GM21786 (cell line): ENCODE measurements around the gene NDST3.

Source experiments
- ATAC-seq: cut with Tn5 transposase; IDR thresholded peaks from one replicate; pipeline ENCODE4 v1.9.1; 2021; ENCODE audit not compliant: unreplicated experiment

Gene NDST3

DNA sequence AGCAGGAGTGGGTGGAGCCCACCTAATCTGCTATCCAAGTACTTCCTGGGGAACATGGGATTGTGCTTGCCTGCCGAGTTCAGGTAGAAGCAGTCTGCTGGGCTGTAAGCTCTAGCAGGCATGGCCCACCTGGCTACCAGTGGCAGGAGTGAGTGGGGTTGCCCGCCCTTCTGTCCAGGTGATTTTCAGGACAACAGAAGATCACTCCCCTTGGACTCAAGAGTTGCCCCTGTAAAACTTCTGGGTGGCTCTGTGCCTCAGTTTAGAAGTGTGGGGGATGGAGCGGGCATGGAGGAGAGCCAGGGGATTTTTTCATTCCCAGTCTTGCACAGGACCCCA, 43.5 kb downstream of the NDST3 start:
- ATAC-seq, result peak; percentile 11

DNA sequence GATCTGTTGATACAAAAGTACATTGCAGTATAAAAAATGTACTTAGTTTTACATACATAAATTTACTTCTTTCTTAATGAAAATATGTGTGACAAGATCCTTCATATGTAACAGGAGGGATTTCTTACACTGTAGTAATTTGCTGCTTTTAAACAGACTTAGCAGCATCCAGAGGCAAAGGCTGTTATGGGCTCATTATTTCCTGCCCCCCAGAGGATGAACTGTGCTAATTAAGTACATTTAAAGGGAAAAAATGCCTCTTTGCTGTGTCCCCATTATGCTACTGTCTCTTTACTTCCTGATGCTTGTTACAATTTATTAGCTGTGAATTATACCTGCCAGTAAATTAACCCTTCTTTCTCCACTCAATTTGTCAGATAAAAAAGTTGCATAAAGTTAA, 47.1 kb downstream of the NDST3 start:
- no peak for ATAC-seq

DNA sequence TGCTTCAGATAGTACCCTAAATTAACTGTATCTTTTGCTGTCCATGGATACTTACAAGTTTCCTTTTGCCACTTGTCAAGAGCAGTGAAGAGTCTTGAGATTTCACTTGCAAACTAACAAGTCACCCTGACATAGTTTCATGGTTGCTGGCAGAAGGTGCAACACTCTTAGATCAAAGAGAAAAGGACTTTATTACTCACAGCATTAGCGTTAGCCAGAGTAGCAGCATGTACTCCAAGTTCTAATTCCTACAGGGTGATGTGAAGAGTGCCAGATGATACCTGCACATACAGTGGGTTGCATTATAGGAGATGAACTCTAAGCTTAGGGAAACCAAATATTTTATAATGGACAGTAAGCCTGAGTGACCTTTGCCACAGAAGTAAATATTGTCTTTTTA, 47.9 kb downstream of the NDST3 start:
- ATAC-seq, result no peak

DNA sequence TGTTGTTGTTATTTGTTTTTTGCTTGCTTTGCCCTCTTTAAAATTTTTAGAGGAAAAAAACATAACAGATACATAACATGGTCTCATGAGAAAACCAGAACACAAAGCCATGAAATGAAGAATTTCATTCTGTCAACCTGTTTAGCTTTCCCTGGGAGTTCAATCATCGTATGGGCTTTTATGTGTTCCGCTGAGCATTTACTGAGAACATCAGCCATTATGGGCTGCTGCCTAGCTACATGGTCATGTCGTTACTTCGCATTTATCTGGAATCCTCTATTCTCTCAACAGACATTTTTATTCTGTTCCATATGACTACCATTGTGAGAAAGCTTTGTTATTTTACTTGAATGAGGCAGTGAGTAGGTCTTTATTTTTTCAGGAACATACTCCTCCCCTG, 51.4 kb downstream of the NDST3 start:
- no peak for ATAC-seq

DNA sequence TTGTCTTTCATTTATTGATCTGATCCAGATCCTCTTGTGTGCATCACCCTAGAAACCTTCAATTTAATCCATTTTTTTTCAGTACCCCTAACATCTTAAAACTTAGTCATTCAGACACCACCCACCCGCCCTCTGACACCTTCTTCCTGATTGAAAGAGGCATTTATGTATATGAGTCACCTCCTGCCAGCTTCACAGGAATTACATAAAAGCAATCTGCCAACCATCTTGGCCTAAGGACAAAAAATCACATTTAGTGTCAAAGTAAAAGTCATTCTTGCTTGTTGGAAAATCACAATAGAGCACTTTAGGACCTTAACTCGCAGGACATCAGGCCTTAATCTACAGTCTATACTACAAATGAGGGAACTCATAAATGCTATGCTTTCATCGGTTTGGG, 52.1 kb downstream of the NDST3 start:
- ATAC-seq, result no peak

DNA sequence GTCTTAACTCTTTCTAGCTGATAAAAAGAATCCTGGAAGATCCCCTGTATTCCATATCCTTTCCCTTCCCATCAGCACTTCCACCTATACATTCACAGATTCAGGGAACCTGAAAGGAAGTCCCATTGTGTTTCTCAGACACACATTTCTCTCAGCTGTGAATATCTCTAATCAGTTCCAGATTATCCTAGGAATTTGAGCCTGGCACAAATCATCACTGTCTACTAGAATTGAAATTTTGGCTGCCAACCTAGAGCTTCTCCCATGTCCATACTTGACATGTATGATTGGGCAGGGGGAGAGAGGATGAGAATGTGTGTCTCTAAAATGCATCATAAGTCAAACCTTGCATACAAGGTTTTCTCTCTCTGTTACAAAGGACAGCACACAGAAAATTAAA, 53.1 kb downstream of the NDST3 start:
- ATAC-seq, result no peak

DNA sequence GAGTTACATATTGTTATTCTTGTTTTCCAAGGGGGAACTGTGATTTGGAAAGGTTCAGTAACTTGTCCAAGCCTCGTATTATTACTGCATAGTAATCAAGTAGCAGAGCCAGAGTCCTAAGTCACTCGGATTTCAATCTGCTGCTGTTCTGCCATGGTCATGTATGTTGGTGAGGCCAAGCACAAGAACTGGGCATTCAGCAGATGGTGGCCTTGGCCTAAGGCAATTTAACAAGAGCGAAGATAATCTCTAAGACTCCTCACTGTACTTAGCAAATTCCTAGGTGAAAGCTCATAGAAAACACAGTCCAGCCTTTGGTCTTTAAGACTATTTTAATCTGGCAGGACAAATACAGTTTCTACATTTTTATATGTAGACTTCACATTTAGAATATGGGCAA, 64.8 kb downstream of the NDST3 start:
- ATAC-seq, result no peak

DNA sequence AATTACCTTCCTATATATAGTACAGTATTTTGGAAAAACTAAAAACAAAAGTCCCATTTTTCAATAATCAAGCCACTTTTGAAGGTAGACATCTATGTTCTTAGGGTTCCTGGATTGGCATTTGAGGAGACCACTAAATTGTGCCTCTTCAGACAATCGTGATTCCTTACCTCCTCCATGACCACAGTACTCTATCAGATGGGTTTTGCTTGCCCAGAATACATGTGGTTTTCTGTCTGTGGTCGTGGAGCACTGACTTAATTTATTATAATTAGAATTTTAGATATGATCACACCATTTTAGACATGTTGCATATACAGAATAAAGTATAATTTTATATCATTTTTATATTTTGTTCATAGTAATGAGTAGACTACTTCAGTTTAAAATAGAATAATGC, 67.9 kb downstream of the NDST3 start:
- no peak for ATAC-seq

DNA sequence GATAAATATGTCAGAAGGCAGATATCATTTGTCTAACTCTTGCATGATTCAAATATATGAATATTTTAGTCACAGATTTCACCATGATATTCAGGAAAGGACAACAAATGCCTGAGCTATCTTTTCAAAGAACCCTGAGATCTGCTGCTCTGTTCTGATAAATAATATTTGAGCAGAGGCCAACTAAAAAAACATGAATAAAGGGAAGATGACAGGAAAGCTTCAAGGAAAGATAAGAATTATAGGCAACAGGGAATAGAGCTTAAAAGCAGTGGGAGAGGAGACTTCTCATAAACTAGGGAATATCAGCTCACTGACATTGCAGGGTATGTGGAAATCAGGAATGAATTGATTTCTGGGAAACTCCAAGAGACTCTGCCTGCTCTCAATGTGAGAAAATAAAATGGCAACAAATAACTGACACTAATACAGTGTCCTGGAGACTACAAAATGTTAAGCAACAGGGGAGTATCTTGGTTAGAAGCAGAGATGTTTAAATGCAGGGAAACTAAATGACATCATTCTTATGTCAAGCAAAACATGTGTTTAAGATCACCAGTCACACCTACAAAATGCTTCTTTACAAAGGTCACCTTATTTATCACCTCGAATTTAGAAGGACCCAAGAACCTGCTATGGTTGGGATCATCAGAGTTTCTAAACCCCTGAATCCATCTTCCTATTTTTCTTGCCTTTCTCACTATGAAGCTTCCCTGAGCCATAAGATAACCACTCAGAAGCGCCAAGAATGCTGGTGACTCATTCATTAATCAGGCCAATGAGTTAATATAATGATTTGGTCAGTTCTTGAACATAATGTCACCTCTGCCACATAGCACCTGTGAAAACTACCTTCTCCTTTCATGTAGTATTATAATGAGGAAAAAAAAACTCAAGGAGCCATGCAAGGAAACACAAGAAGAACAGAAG, 78.1 kb downstream of the NDST3 start:
- no peak for ATAC-seq

DNA sequence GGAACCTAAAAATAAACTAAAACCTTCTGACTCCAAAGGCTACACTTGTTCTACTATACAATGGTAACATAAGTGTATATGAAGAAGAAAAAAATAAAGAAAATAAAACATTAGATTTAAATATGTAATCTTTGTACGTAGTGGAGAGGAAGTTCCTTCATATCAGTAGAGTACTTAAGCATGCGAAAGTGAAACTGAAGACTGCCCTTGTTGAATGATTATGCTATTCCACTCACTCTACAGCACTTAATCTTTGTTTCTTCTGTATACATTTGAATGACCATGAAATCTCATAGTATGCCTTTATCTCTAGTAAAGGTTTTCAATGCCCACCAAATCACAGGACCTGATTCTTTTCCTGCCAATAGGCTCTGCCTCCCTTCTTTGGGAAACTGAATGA, 78.9 kb downstream of the NDST3 start:
- peak; percentile 85 for ATAC-seq

DNA sequence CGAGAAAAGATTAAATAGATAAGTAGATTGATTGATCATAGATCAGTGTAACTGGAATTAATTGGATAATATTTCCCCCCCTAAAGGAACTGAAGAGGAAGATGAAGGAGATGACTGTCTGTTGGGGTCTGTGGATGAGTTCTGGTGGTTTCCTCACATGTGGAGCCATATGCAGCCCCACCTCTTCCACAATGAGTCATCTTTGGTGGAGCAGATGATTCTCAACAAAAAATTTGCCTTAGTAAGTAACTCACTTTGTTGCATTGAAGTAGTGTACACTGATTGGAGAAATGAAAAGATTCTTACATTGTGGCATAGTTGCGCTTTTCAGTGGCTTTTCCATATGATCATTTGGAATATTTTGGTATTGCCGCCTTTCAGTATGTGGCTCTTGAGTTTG, 80.4 kb downstream of the NDST3 start:
- no peak for ATAC-seq

DNA sequence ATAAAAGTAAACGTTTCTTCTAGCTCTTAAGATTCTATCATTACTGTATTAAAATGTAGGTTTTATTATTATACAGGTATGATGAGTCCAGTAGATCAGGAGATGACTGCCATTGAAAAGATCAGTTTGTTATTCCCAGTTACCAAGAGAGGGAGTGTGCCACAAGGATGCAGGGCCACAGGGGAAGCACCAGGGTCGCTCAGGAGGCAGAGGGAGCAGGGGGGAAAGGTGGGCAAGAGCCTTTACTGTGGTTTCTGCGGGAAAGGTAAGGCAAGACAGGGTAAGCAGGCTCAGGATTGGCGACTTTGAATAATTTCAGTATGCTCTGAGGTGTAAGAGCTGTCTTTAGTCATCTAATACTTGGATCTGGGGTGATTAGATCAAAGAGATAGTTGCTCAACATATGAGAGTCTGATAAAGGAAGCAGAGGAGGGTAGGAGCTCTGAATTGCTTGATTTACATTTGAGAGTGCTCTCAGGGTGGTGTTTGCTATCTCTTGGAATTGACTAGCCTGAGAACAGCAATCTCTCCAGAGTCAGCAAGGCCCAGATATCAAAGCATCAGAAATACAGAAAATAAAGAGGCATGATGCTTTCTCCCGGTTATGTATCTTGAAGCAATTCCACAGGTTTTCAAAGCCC, 86.0 kb downstream of the NDST3 start:
- no peak for ATAC-seq

DNA sequence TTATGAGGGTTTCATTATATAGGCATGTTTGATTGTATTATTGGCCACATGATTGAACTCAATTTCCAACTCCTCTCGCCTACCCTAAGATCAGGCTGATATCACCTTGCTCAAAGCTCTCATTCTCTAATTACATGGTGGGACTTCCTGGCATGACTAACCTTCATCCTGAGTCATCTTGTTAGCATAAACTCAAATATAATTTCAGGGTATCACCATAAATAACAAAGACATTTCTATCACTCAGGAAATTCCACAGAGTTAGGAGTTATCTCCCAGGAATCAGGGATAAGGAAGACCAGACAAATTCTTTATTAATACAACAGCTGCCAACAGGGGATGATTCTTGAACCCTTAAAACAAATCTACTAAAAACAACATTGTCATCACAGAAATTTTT, 90.7 kb downstream of the NDST3 start:
- ATAC-seq, result no peak

DNA sequence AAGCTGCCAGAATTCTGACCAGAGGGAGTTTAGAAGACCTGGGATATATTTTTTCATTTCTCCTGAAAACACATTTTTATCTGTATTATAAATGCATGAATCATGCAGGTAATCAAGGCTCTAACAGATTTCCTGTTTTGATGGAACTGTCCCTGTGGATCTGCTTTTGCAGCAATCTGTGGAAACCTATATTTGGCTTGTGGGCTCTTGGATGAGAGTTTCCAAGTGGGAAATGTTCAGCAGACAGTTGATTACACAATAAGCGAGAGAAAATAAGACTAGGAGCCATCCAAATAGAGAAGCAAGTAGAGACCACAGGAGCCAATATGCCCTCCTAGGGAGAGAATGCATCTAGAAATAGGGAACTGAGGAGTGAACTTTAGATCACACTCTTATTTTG, 105.0 kb downstream of the NDST3 start:
- no peak for ATAC-seq

DNA sequence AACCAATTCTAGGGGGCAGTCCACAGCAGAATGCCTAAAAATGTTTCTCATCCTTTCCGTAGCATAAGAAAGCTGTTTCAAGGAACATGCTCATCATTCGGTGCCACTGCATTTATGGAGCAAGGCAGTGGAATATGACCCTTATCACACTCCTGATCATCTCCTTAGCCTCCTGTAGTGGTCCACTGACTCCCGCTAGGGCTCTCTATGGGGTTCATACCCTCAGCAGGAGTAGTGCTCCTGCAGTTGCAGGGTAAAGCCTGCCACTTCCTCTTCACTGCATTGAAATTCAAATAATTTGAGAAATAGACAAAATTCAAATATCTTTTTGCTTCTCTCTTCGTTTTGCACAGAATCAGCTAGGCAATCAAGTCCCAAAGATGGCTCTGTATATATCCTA, 107.0 kb downstream of the NDST3 start:
- no peak for ATAC-seq

DNA sequence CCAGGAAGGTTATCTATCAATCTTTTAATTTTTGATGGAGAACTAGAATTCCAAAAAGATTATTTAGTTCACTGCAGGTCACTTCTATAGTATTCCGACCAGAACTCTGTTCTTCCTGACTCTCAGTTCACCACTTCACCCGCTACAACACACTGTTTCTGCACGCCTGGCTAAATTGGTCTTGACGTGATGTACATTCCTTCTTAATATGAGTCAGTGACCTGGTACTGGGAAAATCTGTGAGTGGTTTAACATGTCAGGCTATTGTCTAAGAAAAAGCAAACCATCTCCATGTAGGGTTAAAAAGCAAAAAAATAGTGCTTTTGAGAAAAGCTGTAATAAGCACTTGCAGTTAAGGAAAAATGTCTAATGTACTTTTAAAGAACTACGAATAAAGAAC, 120.4 kb downstream of the NDST3 start:
- ATAC-seq, result no peak

DNA sequence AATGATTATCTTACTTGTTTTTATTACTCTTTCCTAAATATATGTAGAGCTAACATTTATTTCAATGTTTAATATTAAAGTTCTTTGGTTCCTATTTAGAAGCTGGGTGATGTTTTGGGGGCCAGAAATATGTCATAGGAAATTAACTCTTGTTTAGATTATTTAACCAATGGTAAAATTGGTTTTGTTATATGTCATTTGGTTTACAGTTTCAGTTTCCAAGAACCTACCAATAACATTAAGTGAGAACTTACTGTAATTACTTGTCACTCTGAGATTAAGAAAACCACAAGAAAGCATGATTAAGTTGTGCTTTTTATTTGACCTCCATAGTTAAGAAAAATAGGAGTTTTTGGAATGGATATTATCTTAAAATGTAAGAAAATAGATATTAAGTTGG, 121.2 kb downstream of the NDST3 start:
- ATAC-seq, result no peak

DNA sequence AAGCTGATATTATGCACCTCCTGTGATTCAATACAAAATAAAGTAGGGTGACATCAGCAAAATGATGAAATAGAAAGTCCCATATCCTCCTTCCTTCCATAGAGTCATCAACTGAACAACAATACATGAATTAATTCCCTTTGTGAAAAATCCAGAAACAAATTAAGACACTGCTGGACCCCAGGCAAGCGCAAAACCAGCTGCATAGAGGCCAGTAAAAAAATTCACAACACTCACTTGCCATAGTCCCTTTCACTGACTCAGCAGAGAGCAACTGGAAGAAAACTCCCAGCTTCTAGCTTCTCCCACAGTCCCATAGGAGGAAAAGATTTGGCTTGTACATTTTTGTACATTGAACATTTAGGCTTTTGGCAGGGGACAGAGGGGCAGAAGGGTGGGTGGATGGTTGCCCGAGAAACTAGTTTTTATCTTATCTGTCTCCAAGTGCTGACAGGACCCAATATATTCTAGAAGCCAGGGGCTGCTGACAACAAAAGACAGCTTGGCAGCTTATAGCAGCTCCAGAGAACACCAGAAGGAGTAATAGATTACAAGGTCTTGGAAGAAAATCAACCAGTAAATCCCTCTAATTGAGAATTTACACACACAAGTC, 124.6 kb downstream of the NDST3 start:
- ATAC-seq, result no peak

DNA sequence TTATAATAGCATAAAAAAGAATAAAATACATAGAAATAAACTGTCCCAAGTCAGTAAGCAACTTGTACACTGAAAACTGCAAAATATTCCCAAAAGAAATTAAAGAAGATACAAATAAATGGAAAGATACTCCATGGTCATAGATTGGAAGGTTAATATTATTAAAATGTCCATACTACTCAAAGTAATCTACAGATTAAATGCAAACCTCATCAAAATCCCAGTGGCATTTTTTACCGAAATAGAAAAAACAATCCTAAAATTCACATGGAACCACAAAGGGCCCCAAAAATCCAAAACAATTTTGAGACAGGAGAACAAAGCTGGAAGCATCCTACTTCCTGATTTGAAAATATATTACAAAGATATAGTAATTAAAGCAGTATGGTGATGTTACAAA, 133.0 kb downstream of the NDST3 start:
- ATAC-seq, result no peak

DNA sequence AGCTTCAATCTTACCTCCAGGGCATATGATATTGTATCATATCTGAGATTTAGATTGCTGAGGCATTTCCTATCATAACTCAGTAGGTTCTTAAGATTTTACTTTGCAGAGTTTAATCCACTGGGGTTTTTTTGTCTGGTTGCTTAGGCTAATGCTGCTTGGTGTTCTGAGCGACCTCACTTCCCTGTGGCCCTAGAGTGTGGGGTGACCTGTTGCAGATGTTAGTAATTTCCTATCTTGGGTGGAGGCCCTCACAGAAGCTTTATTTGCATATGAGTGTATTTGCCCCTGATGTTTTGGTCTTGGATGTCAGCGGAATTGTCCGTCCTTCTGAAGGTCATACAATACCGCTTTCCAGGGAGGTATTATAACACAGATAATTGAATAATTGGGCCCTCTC, 137.1 kb downstream of the NDST3 start:
- no peak for ATAC-seq

DNA sequence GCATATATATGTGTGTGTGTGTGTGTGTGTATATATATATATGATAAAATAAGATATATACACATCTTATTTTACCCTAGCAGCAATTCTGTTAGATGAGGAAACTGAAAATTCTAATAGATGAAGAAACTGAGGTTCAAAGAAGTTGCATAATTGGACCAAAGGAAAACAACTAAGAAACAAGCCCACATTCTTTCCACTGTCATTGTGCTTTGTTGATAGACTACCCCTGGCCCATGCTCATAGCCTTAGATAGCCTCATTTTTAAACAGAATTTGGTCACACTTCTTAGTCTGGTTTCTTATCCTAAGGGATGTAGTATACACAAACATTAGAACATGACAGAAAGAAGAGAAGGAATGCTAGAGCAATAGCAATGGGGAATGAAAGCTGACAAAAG, 138.8 kb downstream of the NDST3 start:
- ATAC-seq, result no peak

DNA sequence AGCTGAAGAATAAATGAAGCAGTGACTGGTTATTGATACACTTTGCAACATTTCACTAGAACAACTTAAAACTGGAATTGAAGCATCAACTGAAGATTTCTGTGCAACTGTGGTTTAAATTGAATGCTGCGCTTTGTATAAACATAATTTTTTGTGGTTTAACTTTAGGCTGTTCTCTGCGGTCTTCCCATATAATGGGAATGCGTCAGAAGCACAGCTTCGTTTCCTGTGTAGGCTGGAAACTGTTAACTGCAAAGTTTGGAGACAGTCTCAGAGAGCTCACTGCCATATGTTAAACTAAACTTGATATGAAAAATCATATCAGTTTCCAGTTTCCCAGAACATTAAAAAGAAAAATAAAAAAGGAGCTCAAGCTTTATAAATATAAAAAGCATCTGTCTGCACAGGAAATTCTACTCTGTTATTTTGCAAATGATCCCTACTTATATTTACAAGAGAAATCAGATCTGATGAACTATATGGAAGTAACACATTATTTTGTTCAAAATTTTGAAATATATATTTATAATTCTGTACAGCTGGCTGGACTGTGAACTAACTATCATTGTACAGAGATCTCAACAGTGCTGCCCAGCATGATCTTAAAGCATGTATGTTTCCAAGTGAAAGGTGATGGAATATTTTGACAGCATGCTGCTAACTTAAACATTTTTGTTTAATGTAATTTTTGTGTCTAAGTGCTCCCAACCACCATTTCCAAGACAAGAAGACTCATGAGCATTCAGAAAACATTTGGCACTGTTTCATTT, 139.9 kb downstream of the NDST3 start:
- ATAC-seq, result no peak
